Keratinocyte (primary cell): ENCODE data around the gene ANKRD24. TPM values are rescaled to one million over a fixed set of nuclear protein-coding genes. Genes with fewer than 3 reads are reported as not detected.
A peak's percentile ranks its signal among the peaks of the same experiment; 100 is the strongest.

Source experiments
- DNase-seq: peaks from one replicate; pipeline ENCODE4 v3.0.0-alpha.2; 2011; ENCODE audit warnings: low read depth, missing footprints, low spot score
- FAIRE-seq: peaks from 2 replicates; lab custom pipeline; 2011; peaks lifted over from hg19 to GRCh38; lab: Jason Lieb, UNC
- H2AFZ ChIP-seq: 2 replicates; pipeline ENCODE4 v1.6.0; 2012; ENCODE audit warnings: low read length, control low read depth, inconsistent platforms; ENCODE audit not compliant: control insufficient read depth
- H3K27ac ChIP-seq: 2 replicates; pipeline ENCODE4 v1.5.1; 2011; ENCODE audit warnings: low read length; ENCODE audit not compliant: control insufficient read depth, insufficient read depth
- H3K27me3 ChIP-seq: 3 replicates; pipeline ENCODE4 v1.6.0; 2011; ENCODE audit warnings: low read length; ENCODE audit not compliant: control insufficient read depth, insufficient read depth; ENCODE audit errors: extremely low read depth
- H3K36me3 ChIP-seq, 2 experiments: 2 replicates in 1 of 2; 3 replicates in 1 of 2; pipeline ENCODE4 v1.5.1; 2011; ENCODE audit warnings: low read length in 2 of 2, mild to moderate bottlenecking in 1 of 2; ENCODE audit not compliant: control insufficient read depth in 2 of 2, insufficient read depth in 2 of 2; ENCODE audit errors: extremely low read depth in 1 of 2
- H3K4me1 ChIP-seq: 3 replicates; pipeline ENCODE4 v1.5.1; 2011; ENCODE audit warnings: low read length; ENCODE audit not compliant: control insufficient read depth, insufficient read depth; ENCODE audit errors: extremely low read depth
- H3K4me2 ChIP-seq: 3 replicates; pipeline ENCODE4 v1.6.0; 2011; ENCODE audit warnings: low read depth, low read length; ENCODE audit not compliant: control insufficient read depth, insufficient read depth; ENCODE audit errors: extremely low read depth
- H3K4me3 ChIP-seq, 3 experiments: fragments of 200-600 bp in 1 of 3; sonication (generic) in 1 of 3; 2 replicates in 2 of 3; 3 replicates in 1 of 3; pipeline ENCODE4 v1.5.1; 2011 to 2016; ENCODE audit warnings: low read length in 3 of 3, mild to moderate bottlenecking in 3 of 3, control low read depth in 2 of 3, inconsistent platforms in 1 of 3, low read depth in 1 of 3, mixed read lengths in 1 of 3, mixed run types in 1 of 3, moderate library complexity in 1 of 3; ENCODE audit not compliant: control insufficient read depth in 2 of 3, insufficient read depth in 2 of 3; ENCODE audit errors: extremely low read depth in 1 of 3
- H3K79me2 ChIP-seq: 2 replicates; pipeline ENCODE4 v1.6.0; 2012; ENCODE audit warnings: low read length; ENCODE audit not compliant: control insufficient read depth, insufficient read depth
- H3K9ac ChIP-seq: 3 replicates; pipeline ENCODE4 v1.6.0; 2011; ENCODE audit warnings: low read length; ENCODE audit not compliant: control insufficient read depth, insufficient read depth; ENCODE audit errors: extremely low read depth
- H3K9me1 ChIP-seq: 3 replicates; pipeline ENCODE4 v1.6.0; 2011; ENCODE audit warnings: low read length; ENCODE audit not compliant: control insufficient read depth, insufficient read depth; ENCODE audit errors: extremely low read depth
- H3K9me3 ChIP-seq: 2 replicates; pipeline ENCODE4 v1.5.1; 2012; ENCODE audit warnings: low read depth, low read length; ENCODE audit not compliant: control insufficient read depth
- H4K20me1 ChIP-seq: 3 replicates; pipeline ENCODE4 v1.6.0; 2011; ENCODE audit warnings: low read length; ENCODE audit not compliant: control insufficient read depth, insufficient read depth; ENCODE audit errors: extremely low read depth
- EZH2 ChIP-seq: IDR thresholded peaks from one replicate; pipeline ENCODE4 v1.6.1; 2012; ENCODE audit warnings: inconsistent platforms, mild to moderate bottlenecking, low read length, moderate library complexity
- dilution Hi-C: fragments of 300-500 bp; cut with MboI; formaldehyde crosslinking; loops from one replicate; pipeline ENCODE4 v1.7.0; 2020; ENCODE audit warnings: low sequenced_read_pairs; ENCODE audit not compliant: extremely low pct_ligation_motif_present
- polyA plus RNA-seq, 5 experiments: library from polyadenylated mRNA; depleted of rRNA in 3 of 5; stranded (reverse) in 3 of 5; stranded (forward) in 1 of 5; unstranded in 1 of 5; fragments of >200 nt; gene quantifications; 1 replicate in 1 of 5; 2 replicates in 3 of 5; 3 replicates in 1 of 5; pipeline versions ENCODE4 v1.2.1 to v1.2.3, GENCODE V29; 2011 to 2012; ENCODE audit warnings: missing spikeins in 2 of 5, low read depth in 1 of 5, low replicate concordance in 1 of 5
- TF ChIP-seq, protein P1 (sequence below), 3 experiments: IDR thresholded peaks in 1 of 3; conservative IDR thresholded peaks in 1 of 3; optimal IDR thresholded peaks in 1 of 3; 2 replicates in 2 of 3; 3 replicates in 1 of 3; pipeline versions ENCODE3 to v1.5.1; 2011; ENCODE audit warnings: low read length in 3 of 3, mild to moderate bottlenecking in 3 of 3, moderate library complexity in 2 of 3, control low read depth in 1 of 3, inconsistent platforms in 1 of 3; ENCODE audit not compliant: insufficient read depth in 2 of 3; ENCODE audit errors: extremely low read depth in 1 of 3

Gene ANKRD24
- polyA plus RNA-seq, 1 donor (not counting 4 experiments of a cell fraction or from before 2014, with no cell fraction given), result 0.07 TPM

GRCh38 chr19:4201798-4202197 is 19.3 kb downstream of the ANKRD24 start:
- H3K79me2 ChIP-seq, result no peaks in the 10 kb centered on the region
- H3K27ac ChIP-seq, result no peak overlapping the region
- H3K9me3 ChIP-seq, result no peaks in the 10 kb centered on the region
- no peak for TF ChIP-seq EZH2
- TF ChIP-seq, protein P1, sequence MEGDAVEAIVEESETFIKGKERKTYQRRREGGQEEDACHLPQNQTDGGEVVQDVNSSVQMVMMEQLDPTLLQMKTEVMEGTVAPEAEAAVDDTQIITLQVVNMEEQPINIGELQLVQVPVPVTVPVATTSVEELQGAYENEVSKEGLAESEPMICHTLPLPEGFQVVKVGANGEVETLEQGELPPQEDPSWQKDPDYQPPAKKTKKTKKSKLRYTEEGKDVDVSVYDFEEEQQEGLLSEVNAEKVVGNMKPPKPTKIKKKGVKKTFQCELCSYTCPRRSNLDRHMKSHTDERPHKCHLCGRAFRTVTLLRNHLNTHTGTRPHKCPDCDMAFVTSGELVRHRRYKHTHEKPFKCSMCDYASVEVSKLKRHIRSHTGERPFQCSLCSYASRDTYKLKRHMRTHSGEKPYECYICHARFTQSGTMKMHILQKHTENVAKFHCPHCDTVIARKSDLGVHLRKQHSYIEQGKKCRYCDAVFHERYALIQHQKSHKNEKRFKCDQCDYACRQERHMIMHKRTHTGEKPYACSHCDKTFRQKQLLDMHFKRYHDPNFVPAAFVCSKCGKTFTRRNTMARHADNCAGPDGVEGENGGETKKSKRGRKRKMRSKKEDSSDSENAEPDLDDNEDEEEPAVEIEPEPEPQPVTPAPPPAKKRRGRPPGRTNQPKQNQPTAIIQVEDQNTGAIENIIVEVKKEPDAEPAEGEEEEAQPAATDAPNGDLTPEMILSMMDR (optimal IDR thresholded peaks at IDR 0.05 in 1 of 3, IDR thresholded peaks at IDR 0.05 in 1 of 3, conservative IDR thresholded peaks at IDR 0.05 in 1 of 3; ENCODE audit: extremely low read depth in 1 of 3, insufficient read depth in 2 of 3, low read length in 3 of 3), result no peak
- no peaks in the 10 kb centered on the region for H4K20me1 ChIP-seq
- H3K4me3 ChIP-seq, result no peak overlapping the region
- no peaks in the 10 kb centered on the region for H3K4me1 ChIP-seq
- no peak overlapping the region for H3K9ac ChIP-seq
- H3K4me2 ChIP-seq, result no peak overlapping the region
- H3K9me1 ChIP-seq, result no peaks in the 10 kb centered on the region
- no peak overlapping the region for H2AFZ ChIP-seq
- no peak for FAIRE-seq
- peaks cover 13% of the 10 kb centered on the region for H3K27me3 ChIP-seq
- no peak for DNase-seq
- H3K36me3 ChIP-seq, result no peaks in the 10 kb centered on the region
- dilution Hi-C loops, result no loop called here

DNA sequence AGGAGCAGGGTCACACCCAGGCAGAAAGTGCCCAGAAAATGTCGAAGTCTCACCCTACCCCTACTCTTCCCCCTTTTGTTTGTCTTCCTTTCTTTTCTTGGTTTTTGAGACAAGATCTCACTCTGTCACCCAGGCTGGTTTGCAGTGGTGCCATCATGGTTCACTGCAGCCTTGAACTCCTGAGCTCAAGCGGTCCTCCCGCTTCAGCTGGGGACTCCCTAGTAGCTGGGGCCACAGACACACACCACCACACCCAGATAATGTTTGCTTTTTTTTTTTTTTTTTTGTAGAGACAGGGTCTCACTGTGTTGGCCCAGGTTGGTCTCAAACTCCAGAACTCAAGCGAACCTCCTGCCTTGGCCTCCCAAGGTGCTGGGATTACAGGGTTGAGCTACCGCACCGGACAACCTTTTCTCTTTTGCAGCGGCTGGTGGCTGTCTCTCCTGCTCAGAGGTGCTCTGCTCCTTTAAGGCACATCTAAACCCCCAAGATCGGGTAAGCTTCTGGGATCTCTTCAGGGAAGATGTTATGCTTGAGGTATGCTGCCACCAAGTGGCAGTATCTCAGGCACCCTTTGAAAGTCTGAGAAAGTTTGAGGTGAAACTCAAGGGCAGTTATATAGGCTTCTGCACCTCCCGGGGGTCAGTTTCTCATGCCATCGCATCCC is 24.5 kb downstream of the ANKRD24 start:
- H2AFZ ChIP-seq, result no peak overlapping the region
- dilution Hi-C loops, result no loop called here
- no peaks in the 10 kb centered on the region for H3K36me3 ChIP-seq
- H3K27me3 ChIP-seq, result no peaks in the 10 kb centered on the region
- no peaks in the 10 kb centered on the region for H3K4me1 ChIP-seq
- no peak for TF ChIP-seq EZH2
- TF ChIP-seq, protein P1 (optimal IDR thresholded peaks at IDR 0.05 in 1 of 3, IDR thresholded peaks at IDR 0.05 in 1 of 3, conservative IDR thresholded peaks at IDR 0.05 in 1 of 3; ENCODE audit: extremely low read depth in 1 of 3, insufficient read depth in 2 of 3, low read length in 3 of 3), result peak in 2 of 3 experiments; percentile 17 to 18
- no peaks in the 10 kb centered on the region for H3K9me3 ChIP-seq
- no peaks in the 10 kb centered on the region for H3K79me2 ChIP-seq
- no peaks in the 10 kb centered on the region for H4K20me1 ChIP-seq
- DNase-seq (no peak), FAIRE-seq (no peak)
- H3K9me1 ChIP-seq, result no peaks in the 10 kb centered on the region
- H3K4me3 ChIP-seq, result no peak overlapping the region
- H3K4me2 ChIP-seq, result no peak overlapping the region
- H3K27ac ChIP-seq, result no peak overlapping the region
- no peak overlapping the region for H3K9ac ChIP-seq
